Transverse colon (tissue), 4 donors: ENCODE data around the gene SEMA3A. TPM values are rescaled to one million over a fixed set of nuclear protein-coding genes. Genes with fewer than 3 reads are reported as not detected.
A peak's percentile ranks its signal among the peaks of the same experiment; 100 is the strongest.

Source experiments
- DNase-seq: peaks from one replicate; pipeline ENCODE4 v3.0.0-alpha.2; 2019
- H3K27ac ChIP-seq, 4 donors: fragments of 200-600 bp; sonication (generic); 2 replicates each; pipeline ENCODE4 v1.5.1; 2016 to 2018; ENCODE audit warnings: inconsistent platforms in 4 of 4
- H3K27me3 ChIP-seq: fragments of 200-600 bp; sonication (generic); 2 replicates; pipeline ENCODE4 v1.5.1; 2017; ENCODE audit warnings: inconsistent platforms
- H3K36me3 ChIP-seq, 4 donors: fragments of 200-600 bp; sonication (generic); 2 replicates each; pipeline ENCODE4 v1.5.1; 2017 to 2019; ENCODE audit warnings: inconsistent platforms in 4 of 4
- H3K4me1 ChIP-seq, 4 donors: fragments of 200-600 bp; sonication (generic); 2 replicates each; pipeline ENCODE4 v1.5.1; 2017 to 2020; ENCODE audit warnings: inconsistent platforms in 4 of 4
- H3K4me3 ChIP-seq, 4 donors: fragments of 200-600 bp; sonication (generic); 1 replicate in 1 of 4; 2 replicates in 3 of 4; pipeline versions ENCODE4 v1.5.1 to v1.6.1; 2017 to 2019; ENCODE audit warnings: inconsistent platforms in 4 of 4
- H3K9me3 ChIP-seq, 2 donors: fragments of 200-600 bp; sonication (generic); 2 replicates each; pipeline ENCODE4 v1.5.1; 2017 to 2019; ENCODE audit warnings: inconsistent platforms in 2 of 2
- EP300 ChIP-seq: sonication (generic); formaldehyde crosslinking; IDR thresholded peaks from one replicate; pipeline ENCODE4 v1.6.1; 2017; ENCODE audit warnings: antibody characterized with exemption, low read depth
- POLR2A ChIP-seq: fragments of 450-650 bp; IDR thresholded peaks from one replicate; pipeline ENCODE4 v1.6.1; 2016; ENCODE audit warnings: antibody characterized with exemption, mild to moderate bottlenecking, moderate library complexity
- POLR2AphosphoS5 ChIP-seq, 3 donors: sonication (generic); formaldehyde crosslinking; IDR thresholded peaks; one replicate each; pipeline ENCODE4 v1.6.1; 2016; ENCODE audit warnings: antibody characterized with exemption in 3 of 3
- WGBS, 2 donors: methylation state at CpG; one replicate each; pipeline ENCODE4 v1.1.5; 2018; ENCODE audit warnings: low coverage in 1 of 2; 5-methylcytosine and 5-hydroxymethylcytosine counted together
- in situ Hi-C, 4 donors: fragments of 200-750 bp; cut with MboI; loops; one replicate each; pipeline versions ENCODE4 v1.15.0 to v1.15.1; 2017; ENCODE audit warnings: low sequenced_read_pairs in 3 of 4, low pct_ligation_motif_present in 1 of 4, low pct_unique_long_range_greater_than_20kb in 1 of 4
- intact Hi-C: fragments of 100-400 bp; cut with DNase I; formaldehyde crosslinking; loops from one replicate; pipeline ENCODE4 v1.15.1; 2023; ENCODE audit warnings: low total_unique reads
- total RNA-seq, 4 donors: library from RNA; depleted of rRNA; stranded (reverse); fragments of >200 nt; gene quantifications; one replicate each; pipeline ENCODE4 v1.1.0, GENCODE V29; 2016
- TF ChIP-seq, protein P1 (sequence below), 5 experiments: fragments of 200-600 bp in 3 of 5; fragments of 450-650 bp in 2 of 5; sonication (generic) in 3 of 5; IDR thresholded peaks; 1 replicate in 2 of 5; 2 replicates in 3 of 5; pipeline ENCODE4 v1.5.1; 2016 to 2017; ENCODE audit warnings: antibody characterized with exemption in 5 of 5, inconsistent platforms in 3 of 5, mild to moderate bottlenecking in 2 of 5, moderate library complexity in 1 of 5

SEMA3A gene
- total RNA-seq, 4 donors from 2014 or later, result 1.00 to 8.3 (median 4.7) TPM

DNA sequence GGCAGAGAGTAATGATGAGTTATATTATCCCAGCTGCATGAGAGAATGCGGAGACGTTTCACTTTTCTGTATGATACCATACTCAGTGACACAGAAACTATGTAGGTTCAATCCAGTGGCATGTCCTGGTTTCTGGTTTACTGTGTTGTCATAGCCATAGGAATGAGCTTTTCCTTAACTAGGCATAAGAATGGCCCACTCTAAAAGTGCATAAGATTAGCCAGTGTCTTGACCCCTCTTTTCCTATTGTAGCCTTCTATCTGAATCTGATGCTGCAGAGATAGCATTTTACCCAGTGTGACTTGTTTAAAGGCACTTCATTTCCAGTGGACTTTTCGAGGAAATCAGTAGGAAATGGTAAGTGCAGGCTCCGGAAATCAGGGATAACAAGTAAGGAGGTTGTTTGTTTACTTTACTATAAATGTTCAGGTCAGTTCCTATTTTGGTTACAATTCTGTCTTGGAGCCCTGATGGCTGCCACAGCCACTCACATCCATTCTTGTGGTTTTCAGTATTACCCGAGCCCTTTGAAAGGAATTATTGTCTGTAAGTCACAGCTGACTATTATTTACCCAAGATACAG, 70.5 kb downstream of the SEMA3A start:
- 42 to 53% methylated on average over 5 of the region's 5 CpGs for WGBS, 2 donors
- in situ Hi-C loops, result no loop called here
- Histone ChIP-seq H3K4me3 (peak overlapping the region in 1 of 4 donors; percentile 18), H3K4me1 (peaks cover 0 to 3% (median 1%) of the 10 kb centered on the region in 4 donors), H3K9me3 (no peaks in the 10 kb centered on the region), H3K36me3 (no peaks in the 10 kb centered on the region), H3K27me3 (no peaks in the 10 kb centered on the region), H3K27ac (peak overlapping the region; percentile 2 to 36 (median 14))
- no peak for DNase-seq
- intact Hi-C loops, result no loop called here
- TF ChIP-seq EP300, result no peak
- no peak for TF ChIP-seq POLR2AphosphoS5 (IDR thresholded peaks at IDR 0.05)

DNA sequence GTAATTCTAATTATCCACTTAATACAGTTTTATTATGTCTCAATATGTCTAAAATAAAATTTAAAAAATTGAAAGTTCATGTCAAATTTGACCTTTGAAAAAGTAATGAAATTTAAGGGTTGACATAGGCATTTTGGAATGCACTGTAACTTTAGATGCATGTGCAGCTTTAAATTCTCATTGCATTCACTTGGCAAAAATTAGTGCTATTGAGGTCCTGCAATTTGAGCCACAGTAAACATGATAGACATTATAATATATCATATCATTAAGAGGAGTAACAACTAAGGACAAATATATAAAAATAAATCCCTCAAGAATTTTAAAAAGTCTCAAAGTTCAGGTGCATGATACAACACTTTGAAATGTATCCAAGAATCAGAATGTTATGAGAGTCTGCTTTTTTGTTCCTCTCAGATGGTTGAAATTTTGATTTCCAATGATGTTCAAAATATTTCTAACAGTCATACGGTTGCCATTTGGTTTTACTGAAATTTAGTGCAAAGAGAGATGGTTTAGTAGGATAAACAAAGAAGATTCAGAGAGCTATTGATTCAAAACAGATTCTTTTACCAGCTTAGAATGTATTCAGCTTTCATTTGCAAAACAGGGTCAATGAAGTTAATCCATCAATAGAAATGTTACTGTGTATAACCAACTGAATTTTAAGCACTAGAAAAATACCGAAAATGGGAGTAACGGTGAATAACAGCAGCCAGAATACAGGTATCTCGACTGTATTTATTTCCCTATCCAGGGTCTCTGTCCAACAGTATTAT, 71.8 kb downstream of the SEMA3A start:
- WGBS, 2 donors, result 62 to 85% methylated on average over 4 of the region's 4 CpGs
- in situ Hi-C loops, result no loop called here
- peaks cover 0 to 3% (median 1%) of the 10 kb centered on the region in 4 donors for H3K4me1 ChIP-seq
- H3K4me3 ChIP-seq, result no peak overlapping the region
- DNase-seq, result no peak
- H3K36me3 ChIP-seq, result no peaks in the 10 kb centered on the region
- TF ChIP-seq POLR2AphosphoS5 (IDR thresholded peaks at IDR 0.05) (no peak), POLR2A (no peak), EP300 (no peak)
- TF ChIP-seq, protein P1, sequence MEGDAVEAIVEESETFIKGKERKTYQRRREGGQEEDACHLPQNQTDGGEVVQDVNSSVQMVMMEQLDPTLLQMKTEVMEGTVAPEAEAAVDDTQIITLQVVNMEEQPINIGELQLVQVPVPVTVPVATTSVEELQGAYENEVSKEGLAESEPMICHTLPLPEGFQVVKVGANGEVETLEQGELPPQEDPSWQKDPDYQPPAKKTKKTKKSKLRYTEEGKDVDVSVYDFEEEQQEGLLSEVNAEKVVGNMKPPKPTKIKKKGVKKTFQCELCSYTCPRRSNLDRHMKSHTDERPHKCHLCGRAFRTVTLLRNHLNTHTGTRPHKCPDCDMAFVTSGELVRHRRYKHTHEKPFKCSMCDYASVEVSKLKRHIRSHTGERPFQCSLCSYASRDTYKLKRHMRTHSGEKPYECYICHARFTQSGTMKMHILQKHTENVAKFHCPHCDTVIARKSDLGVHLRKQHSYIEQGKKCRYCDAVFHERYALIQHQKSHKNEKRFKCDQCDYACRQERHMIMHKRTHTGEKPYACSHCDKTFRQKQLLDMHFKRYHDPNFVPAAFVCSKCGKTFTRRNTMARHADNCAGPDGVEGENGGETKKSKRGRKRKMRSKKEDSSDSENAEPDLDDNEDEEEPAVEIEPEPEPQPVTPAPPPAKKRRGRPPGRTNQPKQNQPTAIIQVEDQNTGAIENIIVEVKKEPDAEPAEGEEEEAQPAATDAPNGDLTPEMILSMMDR (IDR thresholded peaks at IDR 0.05), result no peak
- H3K9me3 ChIP-seq, result no peaks in the 10 kb centered on the region
- H3K27ac ChIP-seq, result no peak overlapping the region
- no peaks in the 10 kb centered on the region for H3K27me3 ChIP-seq
- intact Hi-C loops, result no loop called here

DNA sequence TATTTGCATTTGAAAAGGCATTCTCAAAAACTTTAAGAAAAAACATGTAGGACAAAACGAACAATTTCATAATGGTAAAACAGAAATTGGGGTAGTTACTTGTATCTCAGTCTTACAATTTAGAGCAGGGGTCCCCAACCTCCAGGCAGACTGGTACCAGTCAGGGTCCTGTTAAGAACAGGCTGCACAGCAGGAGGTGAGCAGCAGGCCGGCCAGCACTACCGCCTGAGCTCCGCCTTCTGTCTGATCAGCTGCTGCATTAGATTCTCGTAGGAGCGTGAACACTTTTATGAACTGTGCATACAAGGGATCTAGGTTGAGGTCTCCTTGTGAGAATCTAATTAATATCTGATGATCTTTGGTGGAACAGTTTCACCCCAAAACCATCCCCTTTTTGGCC, 77.3 kb downstream of the SEMA3A start:
- H3K36me3 ChIP-seq, result no peaks in the 10 kb centered on the region
- H3K27me3 ChIP-seq, result no peaks in the 10 kb centered on the region
- peaks cover 0 to 11% (median 7%) of the 10 kb centered on the region in 4 donors for H3K4me1 ChIP-seq
- DNase-seq, result no peak
- no peak overlapping the region for H3K27ac ChIP-seq
- H3K4me3 ChIP-seq, result no peak overlapping the region
- in situ Hi-C loops (no loop called here), intact Hi-C loops (no loop called here)
- TF ChIP-seq POLR2A (no peak), EP300 (no peak), POLR2AphosphoS5 (IDR thresholded peaks at IDR 0.05) (no peak)
- TF ChIP-seq, protein P1 (IDR thresholded peaks at IDR 0.05), result no peak
- H3K9me3 ChIP-seq, result no peaks in the 10 kb centered on the region
- 91 to 97% methylated on average over 6 of the region's 6 CpGs for WGBS, 2 donors

DNA sequence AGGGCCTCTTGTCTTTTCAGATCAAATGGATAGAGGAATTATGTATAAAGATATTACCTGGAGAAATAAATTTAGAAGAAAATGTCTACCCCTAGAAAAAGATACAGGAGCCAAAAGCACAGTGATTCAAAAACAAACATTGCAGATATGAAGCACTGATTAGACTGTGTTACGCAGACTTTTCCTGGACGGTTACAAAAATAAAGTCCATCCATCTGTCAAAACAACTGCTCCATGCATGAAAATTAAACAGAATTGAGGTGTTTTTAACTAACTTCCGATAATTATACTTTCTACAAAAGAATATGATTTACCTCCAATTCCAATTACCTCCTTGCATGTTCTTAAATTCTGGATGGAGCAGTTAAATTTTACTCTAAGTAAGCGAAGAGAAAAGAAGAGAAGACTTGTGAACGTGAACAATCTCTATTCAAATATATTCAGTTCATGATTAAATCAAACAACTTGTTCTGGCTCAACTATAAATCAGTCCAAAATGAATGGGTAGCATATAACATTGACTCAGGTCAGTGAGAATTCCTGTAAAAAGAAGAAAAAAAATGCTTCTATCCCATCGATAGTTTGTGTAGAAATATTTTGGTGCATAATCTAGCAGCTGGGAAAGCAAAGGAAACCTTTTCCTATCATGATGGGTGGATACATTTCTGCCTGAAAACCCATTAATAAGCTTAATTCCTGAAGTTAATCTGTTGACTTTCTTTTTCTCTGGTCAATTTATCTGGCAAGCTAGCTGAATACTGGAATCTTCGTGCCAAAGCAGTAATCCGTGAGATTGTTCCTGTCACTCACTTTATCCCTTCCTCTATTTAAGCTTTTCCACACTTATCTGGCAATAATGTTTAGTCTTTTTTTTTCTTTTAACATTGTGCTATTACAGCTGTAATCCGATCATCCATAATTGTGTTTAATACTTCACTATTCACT, 80.4 kb downstream of the SEMA3A start:
- Histone ChIP-seq H3K27ac (peak overlapping the region; percentile 7 to 49 (median 31)), H3K9me3 (no peaks in the 10 kb centered on the region), H3K36me3 (no peaks in the 10 kb centered on the region), H3K27me3 (no peaks in the 10 kb centered on the region), H3K4me3 (no peak overlapping the region), H3K4me1 (peaks cover 0 to 11% (median 7%) of the 10 kb centered on the region in 4 donors)
- 72 to 82% methylated on average over 9 of the region's 9 CpGs for WGBS, 2 donors
- TF ChIP-seq POLR2AphosphoS5 (IDR thresholded peaks at IDR 0.05) (no peak), POLR2A (no peak), EP300 (no peak)
- TF ChIP-seq, protein P1 (IDR thresholded peaks at IDR 0.05), result no peak
- DNase-seq, result no peak
- intact Hi-C loops (no loop called here), in situ Hi-C loops (no loop called here)
